Skeletal muscle satellite cell (primary cell): ENCODE results near the gene COL16A1.
A peak's percentile ranks its signal among the peaks of the same experiment; 100 is the strongest.

ENCODE experiments used
- H3K27me3 ChIP-seq: 2 replicates; pipeline ENCODE4 v1.7.0; 2013; ENCODE audit warnings: low read length; ENCODE audit not compliant: control insufficient read depth, insufficient read depth
- H3K36me3 ChIP-seq: 2 replicates; pipeline ENCODE4 v1.7.0; 2013; ENCODE audit warnings: mild to moderate bottlenecking, control low read depth, low read length; ENCODE audit not compliant: insufficient read depth
- H3K4me1 ChIP-seq: 2 replicates; pipeline ENCODE4 v1.7.0; 2013; ENCODE audit warnings: low read length; ENCODE audit not compliant: control insufficient read depth, insufficient read depth
- H3K4me2 ChIP-seq: 2 replicates; pipeline ENCODE4 v1.7.0; 2013; ENCODE audit warnings: mild to moderate bottlenecking, low read length
- H3K4me3 ChIP-seq: 2 replicates; pipeline ENCODE4 v1.7.0; 2013; ENCODE audit warnings: low read length
- H3K9ac ChIP-seq: 2 replicates; pipeline ENCODE4 v1.7.0; 2013; ENCODE audit warnings: mild to moderate bottlenecking, low read depth, low read length, moderate library complexity
- H3K9me3 ChIP-seq: replicated peaks from 2 replicates; pipeline ENCODE4 v1.7.0; 2013; ENCODE audit warnings: mild to moderate bottlenecking, control low read depth, low read length

COL16A1 gene

DNA sequence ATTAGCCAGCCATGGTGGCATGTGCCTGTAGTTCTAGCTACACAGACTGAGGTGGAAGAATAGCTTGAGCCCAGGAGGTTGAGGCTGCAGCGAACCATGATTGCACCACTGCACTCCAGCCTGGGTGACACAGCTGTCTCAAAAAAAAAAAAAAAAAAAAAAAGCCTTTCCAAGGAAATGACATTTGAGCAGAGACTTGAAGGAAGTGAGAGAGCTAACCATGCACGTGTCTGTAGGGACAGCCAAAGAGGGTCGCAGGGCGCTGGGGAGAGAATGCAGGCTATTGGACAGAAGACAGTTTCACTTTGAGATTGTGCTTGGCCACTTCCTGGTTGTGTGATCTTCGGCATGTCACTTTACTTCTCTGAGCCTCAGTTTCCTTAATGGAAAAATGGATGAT is 79.5 kb downstream of the COL16A1 start:
- H3K36me3 ChIP-seq: peaks cover 14% of the 10 kb centered on the region
- H3K4me2 ChIP-seq: no peak overlapping the region
- no peak overlapping the region for H3K9ac ChIP-seq
- H3K4me1 ChIP-seq: peaks cover 33% of the 10 kb centered on the region
- H3K4me3 ChIP-seq: no peak overlapping the region
- H3K27me3 ChIP-seq: peaks cover 4% of the 10 kb centered on the region
- no peaks in the 10 kb centered on the region for H3K9me3 ChIP-seq

GRCh38 chr1:31623365-31623764 is 80.5 kb downstream of the COL16A1 start:
- no peak overlapping the region for H3K4me2 ChIP-seq
- H3K4me1 ChIP-seq: peaks cover 32% of the 10 kb centered on the region
- H3K4me3 ChIP-seq: no peak overlapping the region
- no peak overlapping the region for H3K9ac ChIP-seq
- H3K27me3 ChIP-seq: peaks cover 13% of the 10 kb centered on the region
- peaks cover 5% of the 10 kb centered on the region for H3K36me3 ChIP-seq
- no peaks in the 10 kb centered on the region for H3K9me3 ChIP-seq

DNA sequence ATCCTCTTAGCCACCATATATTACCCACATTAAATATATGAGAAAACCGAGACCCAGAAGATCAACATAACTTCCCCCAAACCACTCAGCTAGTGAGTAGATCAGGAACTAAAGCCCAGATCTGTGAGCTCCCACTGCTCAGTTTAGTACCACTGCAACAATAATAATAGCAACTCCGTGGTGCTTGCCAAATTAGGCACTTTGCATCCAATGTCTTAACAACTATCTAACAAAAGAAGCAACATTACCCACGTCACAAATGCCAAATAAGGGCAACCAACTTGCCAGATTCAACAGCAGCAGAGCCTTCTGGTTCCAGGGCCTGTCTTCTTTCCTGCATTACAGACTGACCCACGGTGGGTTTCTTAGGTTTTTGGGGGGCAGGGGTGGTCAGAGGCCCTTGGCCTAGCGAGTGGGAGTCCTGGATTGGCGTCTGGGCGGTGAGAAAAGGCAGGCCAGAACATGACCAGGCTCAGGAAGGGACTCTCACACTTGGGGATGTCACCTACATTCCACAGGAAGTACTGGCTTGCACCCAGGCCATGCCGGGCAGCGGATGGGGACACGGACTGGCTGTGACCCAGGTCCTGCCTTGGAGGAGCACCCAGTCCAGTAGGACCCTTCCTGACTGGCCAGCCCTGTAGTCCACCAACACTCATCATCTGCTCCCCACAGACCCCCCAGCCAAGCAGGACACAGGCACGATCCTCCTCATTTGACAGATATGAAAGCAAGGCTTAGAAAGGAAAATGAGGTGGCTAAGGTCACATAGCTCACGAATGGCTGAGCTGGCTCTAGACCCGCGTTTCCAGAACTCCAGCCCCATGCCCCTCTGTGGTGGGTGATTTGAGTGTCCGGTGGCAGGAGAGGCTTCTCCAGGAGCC is 81.7 kb downstream of the COL16A1 start:
- Histone ChIP-seq H3K27me3 (peaks cover 17% of the 10 kb centered on the region), H3K4me3 (no peak overlapping the region), H3K36me3 (no peaks in the 10 kb centered on the region), H3K9ac (no peak overlapping the region), H3K4me1 (peaks cover 19% of the 10 kb centered on the region), H3K9me3 (no peaks in the 10 kb centered on the region), H3K4me2 (no peak overlapping the region)

DNA sequence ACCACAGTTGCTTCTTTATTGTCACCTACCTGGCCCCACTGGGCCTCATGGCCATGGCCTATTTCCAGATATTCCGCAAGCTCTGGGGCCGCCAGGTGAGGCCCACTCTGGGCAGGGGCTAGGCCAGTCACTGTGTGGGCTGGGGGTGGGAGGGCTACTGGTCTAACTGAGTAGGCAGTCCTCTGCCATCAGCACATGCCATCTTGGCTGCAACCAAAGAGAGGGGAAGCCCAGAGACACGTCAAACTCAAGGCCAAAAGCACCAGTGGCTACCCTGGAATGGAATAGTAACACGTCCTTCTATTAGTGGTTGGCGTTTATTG is 82.4 kb downstream of the COL16A1 start:
- H3K9me3 ChIP-seq: no peaks in the 10 kb centered on the region

DNA sequence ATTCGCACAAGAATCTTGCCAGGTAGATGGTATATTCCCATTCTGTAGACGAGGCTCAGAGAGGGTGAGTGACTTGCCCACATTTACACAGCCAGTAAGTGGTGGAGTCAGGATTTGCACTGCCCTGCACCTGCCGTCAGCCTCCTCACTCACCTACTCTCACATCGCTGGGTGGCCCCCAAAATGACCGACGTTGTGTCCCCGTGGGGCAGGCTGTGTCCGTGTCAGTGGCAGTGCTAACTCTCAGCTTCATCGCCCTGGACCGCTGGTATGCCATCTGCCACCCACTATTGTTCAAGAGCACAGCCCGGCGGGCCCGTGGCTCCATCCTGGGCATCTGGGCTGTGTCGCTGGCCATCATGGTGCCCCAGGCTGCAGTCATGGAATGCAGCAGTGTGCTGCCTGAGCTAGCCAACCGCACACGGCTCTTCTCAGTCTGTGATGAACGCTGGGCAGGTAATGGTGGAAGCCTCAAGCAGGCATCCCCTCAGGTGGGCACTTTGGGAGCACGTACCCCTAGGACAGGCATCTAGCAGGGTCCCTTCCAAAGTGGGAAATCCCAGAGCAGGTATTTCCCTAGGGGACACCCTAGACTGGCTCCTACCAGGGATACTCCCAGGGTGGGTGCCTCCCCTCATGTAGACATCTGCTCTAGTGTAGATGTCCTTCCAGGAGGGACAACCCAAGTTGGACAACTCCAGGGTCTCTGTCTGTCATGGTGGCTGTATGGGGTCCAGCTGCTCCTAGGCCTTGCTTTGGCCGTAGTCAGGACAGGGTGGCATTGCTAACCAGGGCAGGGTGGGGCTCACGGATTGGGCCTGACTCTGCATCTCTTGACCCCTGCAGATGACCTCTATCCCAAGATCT is 83.0 kb downstream of the COL16A1 start:
- Histone ChIP-seq H3K27me3 (peaks cover 29% of the 10 kb centered on the region), H3K4me2 (no peak overlapping the region), H3K36me3 (no peaks in the 10 kb centered on the region), H3K9ac (no peak overlapping the region), H3K4me3 (no peak overlapping the region), H3K9me3 (no peaks in the 10 kb centered on the region), H3K4me1 (peaks cover 7% of the 10 kb centered on the region)

More for the DNA sequence above, 82.4 kb downstream of the COL16A1 start:
- Histone ChIP-seq H3K4me3 (no peak overlapping the region), H3K27me3 (peaks cover 24% of the 10 kb centered on the region), H3K36me3 (no peaks in the 10 kb centered on the region), H3K9ac (no peak overlapping the region), H3K4me2 (no peak overlapping the region), H3K4me1 (peaks cover 13% of the 10 kb centered on the region)

DNA sequence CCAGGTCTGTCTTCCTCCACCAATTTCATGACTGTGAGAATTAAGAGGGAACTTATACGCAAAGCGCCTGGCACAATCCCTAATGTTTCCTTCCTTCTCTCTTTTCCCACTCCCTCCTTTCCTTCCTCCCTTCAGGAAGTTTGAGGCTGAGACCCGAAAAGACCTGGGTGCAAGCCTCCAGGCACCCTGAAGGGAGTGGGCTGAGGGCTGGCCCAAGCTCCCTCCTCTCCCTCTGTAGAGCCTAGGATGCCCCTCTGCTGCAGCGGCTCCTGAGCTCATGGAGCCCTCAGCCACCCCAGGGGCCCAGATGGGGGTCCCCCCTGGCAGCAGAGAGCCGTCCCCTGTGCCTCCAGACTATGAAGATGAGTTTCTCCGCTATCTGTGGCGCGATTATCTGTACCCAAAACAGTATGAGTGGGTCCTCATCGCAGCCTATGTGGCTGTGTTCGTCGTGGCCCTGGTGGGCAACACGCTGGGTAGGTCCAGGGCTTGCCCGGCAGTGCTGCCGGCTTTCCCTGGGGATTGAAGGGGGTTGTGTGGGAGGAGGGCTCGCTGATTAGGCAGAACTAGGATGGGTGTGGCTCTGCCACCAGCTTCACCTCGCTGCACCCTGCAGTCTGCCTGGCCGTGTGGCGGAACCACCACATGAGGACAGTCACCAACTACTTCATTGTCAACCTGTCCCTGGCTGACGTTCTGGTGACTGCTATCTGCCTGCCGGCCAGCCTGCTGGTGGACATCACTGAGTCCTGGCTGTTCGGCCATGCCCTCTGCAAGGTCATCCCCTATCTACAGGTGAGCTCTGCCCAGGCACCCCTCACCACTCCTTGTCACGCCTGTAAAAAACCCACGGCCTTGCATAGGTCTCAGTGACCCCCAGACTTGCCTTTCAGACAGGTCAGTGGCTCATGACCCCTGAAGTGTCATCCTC is 84.6 kb downstream of the COL16A1 start:
- no peaks in the 10 kb centered on the region for H3K36me3 ChIP-seq
- no peaks in the 10 kb centered on the region for H3K4me1 ChIP-seq
- peaks cover 29% of the 10 kb centered on the region for H3K27me3 ChIP-seq
- no peak overlapping the region for H3K4me2 ChIP-seq
- H3K9me3 ChIP-seq: no peaks in the 10 kb centered on the region
- H3K4me3 ChIP-seq: no peak overlapping the region
- H3K9ac ChIP-seq: no peak overlapping the region

DNA sequence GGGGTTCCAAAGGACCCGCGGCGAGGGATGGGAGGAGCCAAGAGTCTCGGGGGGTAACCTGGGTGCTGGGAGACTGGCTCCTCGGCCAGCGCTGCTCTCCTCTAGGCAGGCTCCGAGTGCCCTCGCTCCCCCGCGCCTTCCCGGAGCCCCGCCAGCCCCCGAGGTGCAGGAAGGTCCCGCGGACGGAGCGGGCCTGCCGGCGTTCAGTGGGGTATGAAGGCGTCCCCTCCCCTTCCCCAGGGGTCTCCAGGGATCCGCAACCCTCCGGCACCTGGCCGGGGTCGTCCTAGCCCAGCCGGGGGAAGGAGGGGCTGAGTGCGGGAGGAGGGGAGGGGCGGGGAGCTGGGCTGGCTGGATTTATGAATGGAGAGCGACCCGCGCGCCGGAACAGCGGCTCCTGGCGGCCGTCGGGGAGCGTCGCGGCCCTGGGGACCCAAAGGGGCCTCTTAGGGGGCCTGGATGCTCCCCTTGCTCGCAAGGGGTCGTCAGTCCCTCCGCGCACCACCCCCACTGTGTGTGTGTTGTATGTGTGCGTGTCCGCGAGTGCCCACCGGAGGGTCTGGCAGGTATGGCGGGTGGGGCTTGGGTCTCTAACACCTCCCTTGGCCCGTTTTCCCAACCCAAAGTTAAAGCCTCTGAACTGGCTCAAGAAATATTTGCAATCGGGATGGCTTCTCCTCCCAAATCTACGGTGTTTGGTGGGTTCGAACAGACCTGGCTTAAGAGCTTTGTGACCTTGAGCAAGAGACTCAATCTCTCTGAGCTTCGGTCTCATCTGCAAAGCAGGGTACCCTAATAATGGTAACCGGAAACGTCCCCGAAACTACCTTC is 85.7 kb downstream of the COL16A1 start:
- Histone ChIP-seq H3K36me3 (no peaks in the 10 kb centered on the region), H3K9ac (no peak overlapping the region), H3K4me3 (peak overlapping the region; percentile 69), H3K9me3 (no peaks in the 10 kb centered on the region), H3K27me3 (peaks cover 29% of the 10 kb centered on the region), H3K4me1 (no peaks in the 10 kb centered on the region), H3K4me2 (peak overlapping the region; percentile 89)

DNA sequence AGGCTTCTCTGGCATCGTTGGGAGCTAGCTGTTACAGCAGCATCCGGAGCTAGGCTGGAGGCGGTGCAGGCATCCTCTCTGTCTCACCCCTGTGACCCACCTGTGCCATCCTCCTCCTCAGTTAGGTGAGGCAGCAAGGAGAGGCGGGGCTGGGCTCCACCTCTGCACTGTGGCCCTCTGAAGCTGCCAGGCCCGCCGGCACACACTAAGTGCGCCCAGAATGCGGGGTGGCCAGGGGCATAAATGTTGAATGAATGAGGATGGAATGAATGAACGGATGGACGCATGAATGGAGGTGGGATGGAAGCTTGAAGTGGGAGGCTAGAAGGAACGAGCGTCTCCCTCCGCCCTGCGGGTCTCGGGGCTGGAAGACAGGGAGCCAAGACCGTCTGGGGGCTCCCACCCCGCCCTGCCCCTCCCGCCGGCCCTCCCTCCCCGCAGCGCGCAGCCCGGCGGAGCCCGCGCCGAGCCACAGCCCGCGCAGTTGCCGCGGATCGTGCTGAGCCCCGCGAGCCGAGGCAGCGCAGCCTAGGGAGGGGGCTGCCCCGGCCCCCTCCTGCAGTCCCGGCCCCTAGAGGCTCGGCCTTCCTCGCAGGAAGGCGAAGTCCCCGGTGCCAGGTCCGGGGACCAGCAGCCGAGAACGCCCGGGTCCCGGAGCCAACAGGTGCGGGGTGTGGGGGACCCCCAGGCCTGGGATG is 86.5 kb downstream of the COL16A1 start, which contains the start of gene HCRTR1:
Gene HCRTR1 (plus strand): TSS at position 472 of the 698 bp plus-strand sequence. CDS start 1,504 bp downstream, outside the sequence.
- Histone ChIP-seq H3K9ac (no peak within 1 kb of the TSS), H3K4me3 (peak within 1 kb of the TSS; percentile 69)

DNA sequence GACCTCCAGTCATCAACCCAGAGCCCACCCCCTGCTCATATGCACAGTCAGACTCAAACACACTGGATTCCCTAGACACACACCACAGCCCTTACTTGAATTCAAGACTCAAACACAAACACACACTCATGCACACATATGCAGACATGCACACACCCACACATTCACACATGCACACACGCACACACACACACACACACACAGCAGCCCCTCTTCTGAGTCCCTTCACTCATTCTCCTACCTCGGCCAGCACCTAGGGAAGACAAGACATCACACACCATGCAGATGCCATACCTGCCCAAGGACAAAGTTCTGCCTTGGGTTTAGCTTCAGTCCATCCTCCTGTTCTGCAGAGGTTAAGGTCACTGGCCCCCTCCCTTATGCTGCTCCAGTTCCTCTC is 87.9 kb downstream of the COL16A1 start:
- H3K4me1 ChIP-seq: no peaks in the 10 kb centered on the region
- H3K27me3 ChIP-seq: peaks cover 29% of the 10 kb centered on the region
- no peaks in the 10 kb centered on the region for H3K9me3 ChIP-seq
- no peak overlapping the region for H3K4me3 ChIP-seq
- no peak overlapping the region for H3K4me2 ChIP-seq
- H3K9ac ChIP-seq: no peak overlapping the region
- H3K36me3 ChIP-seq: no peaks in the 10 kb centered on the region

More for the DNA sequence above, 86.5 kb downstream of the COL16A1 start, which contains the start of gene HCRTR1:
- H3K4me1 ChIP-seq: no peaks in the 10 kb centered on the region
- peak within 1 kb of the TSS; percentile 89 for H3K4me2 ChIP-seq
- H3K36me3 ChIP-seq: no peaks in the 10 kb centered on the region
- H3K9me3 ChIP-seq: no peaks in the 10 kb centered on the region
- peaks cover 29% of the 10 kb centered on the region for H3K27me3 ChIP-seq

GRCh38 chr1:31615414-31615813 is 88.4 kb downstream of the COL16A1 start:
- no peaks in the 10 kb centered on the region for H3K4me1 ChIP-seq
- H3K9me3 ChIP-seq: no peaks in the 10 kb centered on the region
- H3K36me3 ChIP-seq: no peaks in the 10 kb centered on the region
- no peak overlapping the region for H3K9ac ChIP-seq
- H3K4me2 ChIP-seq: no peak overlapping the region
- no peak overlapping the region for H3K4me3 ChIP-seq
- peaks cover 29% of the 10 kb centered on the region for H3K27me3 ChIP-seq
